Bronchial epithelial cell (primary cell): ENCODE results near the gene POTEG. TPM values are rescaled to one million over a fixed set of nuclear protein-coding genes. Genes with fewer than 3 reads are reported as not detected.
"Not testable (repeated sequence)": the region's sequence is repeated elsewhere in the genome, so short reads cannot be mapped to it uniquely, and the experiment has no call there.

ENCODE experiments used
- DNase-seq: peaks from one replicate; pipeline ENCODE4 v3.0.0-alpha.2; 2010; ENCODE audit warnings: low read depth
- FAIRE-seq: peaks from 2 replicates; lab custom pipeline; 2011; peaks lifted over from hg19 to GRCh38; lab: Jason Lieb, UNC
- H3K27me3 ChIP-seq: 2 replicates; pipeline ENCODE4 v1.5.1; 2011; ENCODE audit warnings: low read length; ENCODE audit not compliant: control insufficient read depth, insufficient read depth
- H3K36me3 ChIP-seq: 2 replicates; pipeline ENCODE4 v1.5.1; 2011; ENCODE audit warnings: low read length; ENCODE audit not compliant: control insufficient read depth, insufficient read depth
- H3K4me3 ChIP-seq: 2 replicates; pipeline ENCODE4 v1.5.1; 2011; ENCODE audit warnings: mild to moderate bottlenecking, low read depth, low read length, control low read depth
- total RNA-seq: library from RNA; depleted of rRNA; stranded (reverse); fragments of >200 nt; gene quantifications from 2 replicates; pipeline ENCODE4 v1.2.1, GENCODE V29; 2014

The POTEG gene
- total RNA-seq, 1 donor from 2014 or later, result not detected

DNA sequence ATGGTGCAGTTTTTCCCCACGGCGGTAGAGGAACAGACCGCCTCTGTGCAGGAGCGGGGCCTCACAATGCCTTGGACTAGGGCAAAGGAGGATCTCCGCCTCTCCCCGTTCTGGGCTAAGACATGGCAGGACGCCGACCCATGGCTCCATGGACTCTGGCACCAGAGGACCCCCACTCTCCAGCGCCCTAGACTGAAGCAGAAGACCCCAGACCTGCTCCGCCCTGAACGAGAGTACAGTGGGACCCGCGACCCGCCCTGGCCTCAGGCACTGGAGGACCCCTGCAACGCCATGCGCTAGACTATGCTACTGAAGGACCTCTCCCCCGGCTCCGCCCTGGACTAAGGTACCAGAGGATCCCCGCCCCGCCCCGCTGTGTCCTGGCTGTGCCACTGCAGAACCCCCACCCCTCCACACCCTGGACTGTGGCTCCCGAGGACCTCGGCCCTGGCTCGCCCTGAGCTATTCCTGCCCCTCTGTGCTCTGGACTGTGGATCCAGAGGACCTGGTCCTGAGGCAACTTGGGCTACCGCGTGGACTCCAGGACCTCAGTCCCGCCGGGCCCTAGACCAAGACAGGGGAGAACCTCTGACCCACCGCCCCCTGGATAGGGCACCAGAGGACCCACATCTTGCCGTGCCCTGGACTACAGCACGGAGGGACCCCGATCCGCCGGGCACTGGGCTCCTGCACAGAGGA is 73.1 kb downstream of the POTEG start:
- not testable (repeated sequence) for H3K4me3 ChIP-seq, H3K36me3 ChIP-seq, DNase-seq, FAIRE-seq, H3K27me3 ChIP-seq
